ENCODE measurements around the gene AUNIP.

DNA sequence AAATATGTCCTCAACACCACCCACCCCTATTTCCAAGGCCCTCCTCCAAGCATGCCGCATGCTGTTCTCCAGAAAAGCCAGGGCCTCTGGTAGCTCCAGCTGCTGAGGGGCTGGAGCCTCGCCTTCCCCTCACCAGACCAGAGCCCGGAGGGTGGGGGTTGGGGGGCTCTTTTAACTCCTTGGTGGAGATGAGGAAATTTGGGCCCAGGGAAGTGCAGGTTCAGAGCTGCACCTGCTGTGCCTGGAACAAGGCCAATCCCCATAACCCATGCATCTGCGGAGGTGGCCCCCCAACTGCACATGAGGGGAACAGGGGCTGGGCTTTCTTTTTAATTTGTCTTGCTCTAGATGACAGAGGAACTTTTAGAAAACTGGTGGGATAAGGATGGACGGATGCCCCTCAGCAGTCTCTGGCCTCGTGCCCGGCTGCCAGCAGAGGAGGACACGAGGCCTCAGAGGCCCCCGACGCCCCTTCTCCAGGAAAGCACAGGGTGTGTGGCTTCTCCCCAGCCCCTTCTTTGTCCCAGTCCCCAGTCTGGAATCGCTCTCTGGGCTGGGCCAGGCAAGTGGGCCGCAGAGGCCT lies 59.8 kb downstream of the AUNIP start:
- TF ChIP-seq, protein P1, sequence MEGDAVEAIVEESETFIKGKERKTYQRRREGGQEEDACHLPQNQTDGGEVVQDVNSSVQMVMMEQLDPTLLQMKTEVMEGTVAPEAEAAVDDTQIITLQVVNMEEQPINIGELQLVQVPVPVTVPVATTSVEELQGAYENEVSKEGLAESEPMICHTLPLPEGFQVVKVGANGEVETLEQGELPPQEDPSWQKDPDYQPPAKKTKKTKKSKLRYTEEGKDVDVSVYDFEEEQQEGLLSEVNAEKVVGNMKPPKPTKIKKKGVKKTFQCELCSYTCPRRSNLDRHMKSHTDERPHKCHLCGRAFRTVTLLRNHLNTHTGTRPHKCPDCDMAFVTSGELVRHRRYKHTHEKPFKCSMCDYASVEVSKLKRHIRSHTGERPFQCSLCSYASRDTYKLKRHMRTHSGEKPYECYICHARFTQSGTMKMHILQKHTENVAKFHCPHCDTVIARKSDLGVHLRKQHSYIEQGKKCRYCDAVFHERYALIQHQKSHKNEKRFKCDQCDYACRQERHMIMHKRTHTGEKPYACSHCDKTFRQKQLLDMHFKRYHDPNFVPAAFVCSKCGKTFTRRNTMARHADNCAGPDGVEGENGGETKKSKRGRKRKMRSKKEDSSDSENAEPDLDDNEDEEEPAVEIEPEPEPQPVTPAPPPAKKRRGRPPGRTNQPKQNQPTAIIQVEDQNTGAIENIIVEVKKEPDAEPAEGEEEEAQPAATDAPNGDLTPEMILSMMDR (IDR thresholded peaks at IDR 0.05; ENCODE audit: low read depth, low read length): no peak
- no peak for TF ChIP-seq POLR2A (IDR thresholded peaks at IDR 0.05; ENCODE audit: extremely low read depth, insufficient read length)
- TF ChIP-seq, protein P2, sequence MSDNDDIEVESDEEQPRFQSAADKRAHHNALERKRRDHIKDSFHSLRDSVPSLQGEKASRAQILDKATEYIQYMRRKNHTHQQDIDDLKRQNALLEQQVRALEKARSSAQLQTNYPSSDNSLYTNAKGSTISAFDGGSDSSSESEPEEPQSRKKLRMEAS (IDR thresholded peaks at IDR 0.05; ENCODE audit: low read depth, low read length): no peak
